SJSA1 (cell line): ENCODE results near the gene BTBD6. TPM values are rescaled to one million over a fixed set of nuclear protein-coding genes. Genes with fewer than 3 reads are reported as not detected.

Experiments
- DNase-seq, 2 experiments: peaks; one replicate each; pipeline ENCODE4 v3.0.0-alpha.2; 2015 to 2020; ENCODE audit warnings: low spot score in 2 of 2, low read depth in 1 of 2
- H3K27ac ChIP-seq: fragments of 250-450 bp; sonication (Bioruptor Pico); 2 replicates; pipeline ENCODE4 v1.5.1; 2020; ENCODE audit warnings: mild to moderate bottlenecking, moderate library complexity
- H3K27me3 ChIP-seq: fragments of 250-450 bp; sonication (Bioruptor Pico); replicated peaks from 2 replicates; pipeline ENCODE4 v1.5.1; 2020; ENCODE audit warnings: mild to moderate bottlenecking, moderate library complexity
- H3K36me3 ChIP-seq: fragments of 250-450 bp; sonication (Bioruptor Pico); 2 replicates; pipeline ENCODE4 v1.5.1; 2020; ENCODE audit warnings: mild to moderate bottlenecking
- H3K4me1 ChIP-seq: fragments of 250-450 bp; sonication (Bioruptor Pico); replicated peaks from 2 replicates; pipeline ENCODE4 v1.6.1; 2021; ENCODE audit warnings: mild to moderate bottlenecking
- H3K4me3 ChIP-seq: fragments of 250-450 bp; sonication (Bioruptor Pico); 2 replicates; pipeline ENCODE4 v1.5.1; 2020; ENCODE audit warnings: mild to moderate bottlenecking
- H3K9me3 ChIP-seq: fragments of 250-450 bp; sonication (Bioruptor Pico); replicated peaks from 2 replicates; pipeline ENCODE4 v1.5.1; 2020; ENCODE audit warnings: mild to moderate bottlenecking
- total RNA-seq: library from RNA; depleted of rRNA; stranded (reverse); fragments of >200 nt; shearing (Covaris generic); gene quantifications from 2 replicates; pipeline ENCODE4 v1.2.3, GENCODE V29; 2014

The BTBD6 gene
- total RNA-seq, 1 experiment from 2014 or later: 80.3 TPM

GRCh38 chr14:105255021-105255507 is 6.7 kb downstream of the BTBD6 start:
- H3K36me3 ChIP-seq: peaks cover 30% of the 10 kb centered on the region
- H3K4me3 ChIP-seq: no peak overlapping the region
- no peaks in the 10 kb centered on the region for H3K9me3 ChIP-seq
- H3K27me3 ChIP-seq: no peaks in the 10 kb centered on the region
- H3K27ac ChIP-seq: no peak overlapping the region
- peaks cover 23% of the 10 kb centered on the region for H3K4me1 ChIP-seq
- peak in 1 of 2 experiments; percentile 16 for DNase-seq

DNA sequence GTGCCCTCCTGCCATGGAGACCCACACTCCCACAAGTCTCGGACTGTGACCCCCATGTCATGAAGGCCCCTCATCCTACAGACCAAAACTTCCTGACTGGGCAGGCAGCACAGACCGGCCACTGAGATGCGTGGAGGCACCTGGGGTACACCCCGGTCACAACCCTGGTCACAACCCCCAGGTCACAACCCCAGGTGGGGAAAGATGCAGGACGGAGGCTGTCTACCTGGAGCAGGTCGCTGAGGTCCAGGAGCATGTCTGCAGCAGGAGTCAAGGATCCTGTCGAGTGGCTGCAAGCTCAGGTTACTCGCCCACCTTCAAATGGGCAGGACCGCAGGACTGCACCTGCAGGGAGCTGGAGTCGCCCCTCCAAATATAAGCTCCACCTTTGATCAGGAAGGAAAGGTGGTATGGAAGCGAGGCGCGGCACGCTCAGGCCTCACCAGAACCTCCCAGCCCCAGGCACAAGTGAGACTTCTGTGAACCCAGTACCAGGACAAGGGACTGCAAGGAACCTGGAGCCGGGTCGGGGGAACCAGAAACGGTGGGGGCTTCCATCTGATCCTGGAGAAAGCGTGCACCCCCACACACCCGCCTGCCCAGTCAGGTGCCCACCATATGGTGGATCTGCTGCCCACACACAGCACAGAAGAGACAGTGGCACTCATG is 8.1 kb downstream of the BTBD6 start:
- no peaks in the 10 kb centered on the region for H3K9me3 ChIP-seq
- no peak overlapping the region for H3K27ac ChIP-seq
- H3K36me3 ChIP-seq: peaks cover 16% of the 10 kb centered on the region
- no peaks in the 10 kb centered on the region for H3K27me3 ChIP-seq
- H3K4me1 ChIP-seq: peaks cover 23% of the 10 kb centered on the region
- DNase-seq: no peak
- H3K4me3 ChIP-seq: no peak overlapping the region

GRCh38 chr14:105257464-105257863 is 9.1 kb downstream of the BTBD6 start:
- Histone ChIP-seq H3K27me3 (no peaks in the 10 kb centered on the region), H3K9me3 (no peaks in the 10 kb centered on the region), H3K4me3 (no peak overlapping the region), H3K36me3 (peaks cover 8% of the 10 kb centered on the region), H3K4me1 (peaks cover 23% of the 10 kb centered on the region), H3K27ac (no peak overlapping the region)
- DNase-seq: no peak

- H3K27me3 ChIP-seq: no peaks in the 10 kb centered on the region
- H3K4me1 ChIP-seq: peaks cover 23% of the 10 kb centered on the region
- H3K36me3 ChIP-seq: peaks cover 3% of the 10 kb centered on the region
- no peaks in the 10 kb centered on the region for H3K9me3 ChIP-seq
- no peak overlapping the region for H3K4me3 ChIP-seq
- peak; percentile 72 to 74 for DNase-seq
- H3K27ac ChIP-seq: no peak overlapping the region
These were observed 10.5 kb downstream of the BTBD6 start for GRCh38 chr14:105258846-105259245.

GRCh38 chr14:105260959-105261358 is 12.6 kb downstream of the BTBD6 start:
- H3K4me1 ChIP-seq: peaks cover 13% of the 10 kb centered on the region
- no peaks in the 10 kb centered on the region for H3K27me3 ChIP-seq
- DNase-seq: no peak
- H3K9me3 ChIP-seq: no peaks in the 10 kb centered on the region
- no peak overlapping the region for H3K4me3 ChIP-seq
- H3K27ac ChIP-seq: no peak overlapping the region
- peaks cover 3% of the 10 kb centered on the region for H3K36me3 ChIP-seq

DNA sequence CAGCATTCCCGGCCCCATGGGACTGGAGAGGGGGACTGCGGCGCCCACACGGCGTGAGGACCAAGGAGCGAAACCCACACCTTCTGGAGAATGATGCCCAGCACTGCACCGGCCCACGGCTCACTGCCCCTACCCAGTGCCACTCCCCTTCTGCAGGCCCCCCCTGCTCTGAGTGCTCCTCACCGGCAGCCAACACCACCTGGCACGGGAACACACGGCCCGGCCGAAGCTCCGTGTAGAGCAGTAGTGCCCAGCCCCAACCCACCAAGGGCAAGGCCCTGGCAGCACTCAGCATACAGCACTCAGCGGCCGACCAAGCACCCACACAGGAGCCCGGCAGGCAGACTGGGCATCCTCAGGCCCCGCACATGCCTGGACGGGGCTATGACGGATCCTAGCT is 13.4 kb downstream of the BTBD6 start:
- peaks cover 13% of the 10 kb centered on the region for H3K4me1 ChIP-seq
- H3K27me3 ChIP-seq: no peaks in the 10 kb centered on the region
- DNase-seq: no peak
- no peaks in the 10 kb centered on the region for H3K9me3 ChIP-seq
- no peak overlapping the region for H3K4me3 ChIP-seq
- no peak overlapping the region for H3K27ac ChIP-seq
- no peaks in the 10 kb centered on the region; the same call in none of the 2 replicates for H3K36me3 ChIP-seq

- H3K27ac ChIP-seq: no peak overlapping the region
- no peaks in the 10 kb centered on the region for H3K36me3 ChIP-seq
- H3K9me3 ChIP-seq: no peaks in the 10 kb centered on the region
- H3K4me1 ChIP-seq: no peaks in the 10 kb centered on the region
- H3K4me3 ChIP-seq: no peak overlapping the region
- no peaks in the 10 kb centered on the region for H3K27me3 ChIP-seq
- no peak for DNase-seq
These were observed 19.7 kb downstream of the BTBD6 start for GRCh38 chr14:105267820-105268548.

GRCh38 chr14:105268736-105269354 is 20.5 kb downstream of the BTBD6 start:
- no peak overlapping the region for H3K27ac ChIP-seq
- no peaks in the 10 kb centered on the region for H3K9me3 ChIP-seq
- no peak for DNase-seq
- no peak overlapping the region for H3K4me3 ChIP-seq
- H3K27me3 ChIP-seq: no peaks in the 10 kb centered on the region
- H3K4me1 ChIP-seq: no peaks in the 10 kb centered on the region
- H3K36me3 ChIP-seq: no peaks in the 10 kb centered on the region

DNA sequence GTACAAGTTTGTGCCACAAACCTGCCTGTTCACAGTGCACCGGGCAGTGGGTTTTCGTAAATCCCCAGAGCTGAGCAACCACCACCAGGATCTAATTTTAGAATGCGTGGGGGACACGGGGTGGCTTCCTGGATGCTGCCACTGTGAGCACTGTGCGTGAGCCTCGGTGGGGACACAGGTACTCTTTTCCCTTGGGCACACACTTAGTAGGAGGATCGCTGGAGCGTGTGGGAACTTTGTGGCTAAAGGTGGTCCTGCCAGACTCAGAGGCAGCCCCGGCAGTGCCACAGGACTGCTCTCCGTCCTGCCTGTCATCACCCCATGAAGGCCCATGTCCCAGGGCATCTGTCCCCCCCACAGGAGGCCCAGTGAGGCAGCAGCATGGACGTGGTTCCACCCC is 21.1 kb downstream of the BTBD6 start:
- Histone ChIP-seq H3K4me1 (no peaks in the 10 kb centered on the region), H3K4me3 (no peak overlapping the region), H3K27me3 (no peaks in the 10 kb centered on the region), H3K9me3 (no peaks in the 10 kb centered on the region), H3K27ac (no peak overlapping the region), H3K36me3 (no peaks in the 10 kb centered on the region)
- no peak for DNase-seq

GRCh38 chr14:105271224-105271890 is 23.0 kb downstream of the BTBD6 start:
- Histone ChIP-seq H3K4me1 (no peaks in the 10 kb centered on the region), H3K36me3 (no peaks in the 10 kb centered on the region), H3K27ac (no peak overlapping the region)

GRCh38 chr14:105272623-105273022 is 24.3 kb downstream of the BTBD6 start:
- Histone ChIP-seq H3K9me3 (no peaks in the 10 kb centered on the region), H3K27me3 (no peaks in the 10 kb centered on the region), H3K4me1 (no peaks in the 10 kb centered on the region), H3K36me3 (no peaks in the 10 kb centered on the region), H3K27ac (no peak overlapping the region), H3K4me3 (no peak overlapping the region)
- DNase-seq: no peak

More at GRCh38 chr14:105271224-105271890, 23.0 kb downstream of the BTBD6 start:
- no peak for DNase-seq
- no peak overlapping the region for H3K4me3 ChIP-seq
- H3K9me3 ChIP-seq: no peaks in the 10 kb centered on the region
- H3K27me3 ChIP-seq: no peaks in the 10 kb centered on the region

DNA sequence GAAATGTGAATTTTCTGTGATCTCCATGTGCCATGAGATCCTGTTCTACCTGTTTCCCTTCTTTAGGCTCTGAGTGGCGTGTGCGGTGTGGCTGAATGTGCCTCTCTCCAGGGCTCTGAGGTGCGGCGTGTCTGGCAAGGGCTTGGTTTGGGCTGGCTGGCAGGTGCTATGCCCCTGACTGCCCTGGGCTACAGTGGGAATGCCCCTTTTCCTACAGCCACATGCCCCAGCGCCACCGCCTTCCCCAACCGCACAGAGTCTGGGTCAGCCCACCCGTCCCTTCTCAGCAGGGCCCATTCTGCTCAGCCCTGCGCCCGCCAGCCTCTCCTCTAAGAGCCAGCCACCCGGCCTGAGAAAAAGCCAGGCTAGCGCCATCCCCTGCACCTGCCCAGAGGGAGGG is 24.7 kb downstream of the BTBD6 start:
- H3K4me3 ChIP-seq: no peak overlapping the region
- H3K27ac ChIP-seq: no peak overlapping the region
- DNase-seq: no peak
- no peaks in the 10 kb centered on the region for H3K36me3 ChIP-seq
- H3K4me1 ChIP-seq: no peaks in the 10 kb centered on the region
- no peaks in the 10 kb centered on the region for H3K27me3 ChIP-seq
- H3K9me3 ChIP-seq: no peaks in the 10 kb centered on the region

GRCh38 chr14:105274637-105275036 is 26.3 kb downstream of the BTBD6 start:
- no peaks in the 10 kb centered on the region for H3K9me3 ChIP-seq
- H3K4me3 ChIP-seq: no peak overlapping the region
- DNase-seq: no peak
- H3K27me3 ChIP-seq: no peaks in the 10 kb centered on the region
- H3K4me1 ChIP-seq: no peaks in the 10 kb centered on the region
- no peaks in the 10 kb centered on the region for H3K36me3 ChIP-seq
- H3K27ac ChIP-seq: no peak overlapping the region
